Measurements from ENCODE around the gene HSBP1. TPM values are rescaled to one million over a fixed set of nuclear protein-coding genes. Genes with fewer than 3 reads are reported as not detected.

Gene HSBP1
- total RNA-seq, 1 experiment from 2014 or later = 235 TPM

- Mint-ChIP-seq H3K4me3 (ENCODE audit: unreplicated experiment) (no peak overlapping the region), H3K27ac (ENCODE audit: unreplicated experiment) (no peak overlapping the region), H3K4me1 (ENCODE audit: low read depth, unreplicated experiment) (no peaks in the 10 kb centered on the region), H3K27me3 (ENCODE audit: insufficient read depth, unreplicated experiment) (peaks cover 26% of the 10 kb centered on the region), H3K36me3 (ENCODE audit: insufficient read depth, unreplicated experiment) (no peaks in the 10 kb centered on the region), H3K9me3 (ENCODE audit: unreplicated experiment) (no peaks in the 10 kb centered on the region)
- no peak for DNase-seq
- no peaks in the 10 kb centered on the region for H3K4me1 ChIP-seq
- H3K36me3 ChIP-seq (ENCODE audit: control insufficient read depth, insufficient read depth, low read length) = no peaks in the 10 kb centered on the region
- ChIA-PET CTCF (no interaction called here), POLR2A (no interaction called here)
- no peaks in the 10 kb centered on the region for H3K9me3 ChIP-seq
- no peak overlapping the region for H3K4me3 ChIP-seq (ENCODE audit: low read depth, low read length)
- intact Hi-C loops (cut with micrococcal nuclease; ENCODE audit: unreplicated experiment) = no loop called here
- TF ChIP-seq, protein P1, sequence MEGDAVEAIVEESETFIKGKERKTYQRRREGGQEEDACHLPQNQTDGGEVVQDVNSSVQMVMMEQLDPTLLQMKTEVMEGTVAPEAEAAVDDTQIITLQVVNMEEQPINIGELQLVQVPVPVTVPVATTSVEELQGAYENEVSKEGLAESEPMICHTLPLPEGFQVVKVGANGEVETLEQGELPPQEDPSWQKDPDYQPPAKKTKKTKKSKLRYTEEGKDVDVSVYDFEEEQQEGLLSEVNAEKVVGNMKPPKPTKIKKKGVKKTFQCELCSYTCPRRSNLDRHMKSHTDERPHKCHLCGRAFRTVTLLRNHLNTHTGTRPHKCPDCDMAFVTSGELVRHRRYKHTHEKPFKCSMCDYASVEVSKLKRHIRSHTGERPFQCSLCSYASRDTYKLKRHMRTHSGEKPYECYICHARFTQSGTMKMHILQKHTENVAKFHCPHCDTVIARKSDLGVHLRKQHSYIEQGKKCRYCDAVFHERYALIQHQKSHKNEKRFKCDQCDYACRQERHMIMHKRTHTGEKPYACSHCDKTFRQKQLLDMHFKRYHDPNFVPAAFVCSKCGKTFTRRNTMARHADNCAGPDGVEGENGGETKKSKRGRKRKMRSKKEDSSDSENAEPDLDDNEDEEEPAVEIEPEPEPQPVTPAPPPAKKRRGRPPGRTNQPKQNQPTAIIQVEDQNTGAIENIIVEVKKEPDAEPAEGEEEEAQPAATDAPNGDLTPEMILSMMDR (IDR thresholded peaks at IDR 0.05; ENCODE audit: insufficient read depth in 1 of 2, low read depth in 1 of 2, low read length in 1 of 2, severe bottlenecking in 1 of 2, unreplicated experiment in 1 of 2) = no peak
- no peaks in the 10 kb centered on the region for H3K27me3 ChIP-seq (replicated peaks; ENCODE audit: control insufficient read depth, insufficient read depth, low read length)
- BruUV-seq (replicated peaks) = no TSS peak
Measured at GRCh38 chr16:83768986-83769385, 38.8 kb upstream of the HSBP1 start.

GRCh38 chr16:83769397-83770008 lies 38.3 kb upstream of the HSBP1 start:
- Mint-ChIP-seq H3K4me1 (ENCODE audit: low read depth, unreplicated experiment) (no peaks in the 10 kb centered on the region), H3K36me3 (ENCODE audit: insufficient read depth, unreplicated experiment) (no peaks in the 10 kb centered on the region), H3K27me3 (ENCODE audit: insufficient read depth, unreplicated experiment) (peaks cover 26% of the 10 kb centered on the region), H3K4me3 (ENCODE audit: unreplicated experiment) (no peak overlapping the region), H3K27ac (ENCODE audit: unreplicated experiment) (no peak overlapping the region), H3K9me3 (ENCODE audit: unreplicated experiment) (no peaks in the 10 kb centered on the region)
- POLR2A ChIA-PET = no interaction called here
- no peak for DNase-seq
- CTCF ChIA-PET = no interaction called here
- TF ChIP-seq, protein P1 (IDR thresholded peaks at IDR 0.05; ENCODE audit: insufficient read depth in 1 of 2, low read depth in 1 of 2, low read length in 1 of 2, severe bottlenecking in 1 of 2, unreplicated experiment in 1 of 2) = no peak
- no peaks in the 10 kb centered on the region for H3K9me3 ChIP-seq
- H3K4me1 ChIP-seq = no peaks in the 10 kb centered on the region
- H3K36me3 ChIP-seq (ENCODE audit: control insufficient read depth, insufficient read depth, low read length) = no peaks in the 10 kb centered on the region
- intact Hi-C loops (cut with micrococcal nuclease; ENCODE audit: unreplicated experiment) = no loop called here
- H3K27me3 ChIP-seq (replicated peaks; ENCODE audit: control insufficient read depth, insufficient read depth, low read length) = no peaks in the 10 kb centered on the region
- H3K4me3 ChIP-seq (ENCODE audit: low read depth, low read length) = no peak overlapping the region
- no TSS peak for BruUV-seq (replicated peaks)

DNA sequence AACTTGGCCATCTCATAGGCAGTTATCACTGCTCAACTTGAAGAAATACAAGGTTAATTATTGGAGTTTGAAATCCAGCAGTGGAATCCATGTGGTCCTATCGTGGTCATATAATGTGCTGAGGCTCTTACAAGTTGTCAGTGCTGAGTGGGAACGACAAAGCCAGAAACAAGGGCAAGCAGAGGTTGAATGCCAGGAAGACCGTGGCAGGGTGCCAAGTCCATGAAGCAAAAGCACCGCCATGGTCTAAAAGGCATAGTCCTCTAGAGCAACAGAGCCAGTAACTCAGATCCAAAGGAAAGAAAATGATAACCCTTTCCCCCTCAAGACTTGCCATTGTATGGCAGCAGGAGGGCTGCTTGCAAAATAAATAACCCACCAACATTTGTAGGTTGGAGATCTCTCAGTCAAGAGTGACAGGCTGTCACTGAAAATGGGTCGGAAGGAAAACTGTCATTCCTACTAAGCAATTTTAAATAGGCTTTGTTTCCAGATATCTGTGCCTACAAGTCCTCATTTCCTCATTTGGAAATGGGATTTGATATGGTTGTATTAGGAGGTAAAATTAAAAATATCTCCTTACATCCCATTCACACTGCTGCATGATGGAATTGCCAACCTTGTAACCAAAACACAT lies 36.4 kb upstream of the HSBP1 start:
- Histone ChIP-seq H3K36me3 (ENCODE audit: control insufficient read depth, insufficient read depth, low read length) (no peaks in the 10 kb centered on the region), H3K4me1 (no peaks in the 10 kb centered on the region), H3K27me3 (replicated peaks; ENCODE audit: control insufficient read depth, insufficient read depth, low read length) (no peaks in the 10 kb centered on the region), H3K9me3 (no peaks in the 10 kb centered on the region), H3K4me3 (ENCODE audit: low read depth, low read length) (no peak overlapping the region)
- H3K4me1 Mint-ChIP-seq (ENCODE audit: low read depth, unreplicated experiment) = no peaks in the 10 kb centered on the region
- H3K4me3 Mint-ChIP-seq (ENCODE audit: unreplicated experiment) = no peak overlapping the region
- TF ChIP-seq, protein P1 (IDR thresholded peaks at IDR 0.05; ENCODE audit: insufficient read depth in 1 of 2, low read depth in 1 of 2, low read length in 1 of 2, severe bottlenecking in 1 of 2, unreplicated experiment in 1 of 2) = no peak
- H3K27me3 Mint-ChIP-seq (ENCODE audit: insufficient read depth, unreplicated experiment) = peaks cover 33% of the 10 kb centered on the region
- no peak overlapping the region for H3K27ac Mint-ChIP-seq (ENCODE audit: unreplicated experiment)
- BruUV-seq (replicated peaks) = no TSS peak
- intact Hi-C loops (cut with micrococcal nuclease; ENCODE audit: unreplicated experiment) = no loop called here
- ChIA-PET POLR2A (no interaction called here), CTCF (no interaction called here)
- no peaks in the 10 kb centered on the region for H3K36me3 Mint-ChIP-seq (ENCODE audit: insufficient read depth, unreplicated experiment)
- no peak for DNase-seq
- H3K9me3 Mint-ChIP-seq (ENCODE audit: unreplicated experiment) = no peaks in the 10 kb centered on the region

All from Caco-2 (cell line).